Calu3 (cell line): ENCODE data around the gene RPS14. TPM values are rescaled to one million over a fixed set of nuclear protein-coding genes. Genes with fewer than 3 reads are reported as not detected.
"Not testable (repeated sequence)": the region's sequence is repeated elsewhere in the genome, so short reads cannot be mapped to it uniquely, and the experiment has no call there.

ENCODE experiments used
- BruUV-seq: library from RNA; stranded (reverse); fragments of 400-500 nt; replicated peaks from 2 replicates; lab custom pipeline; 2021; lab: Mats Ljungman, UMichigan
- CTCF ChIA-PET: fragments of 300-600 bp; sonication (Branson Sonifier 250); formaldehyde crosslinking; loops from one replicate; lab custom pipeline; 2022; ENCODE audit warnings: antibody characterized with exemption; lab: Charles Lee
- DNase-seq: peaks from one replicate; pipeline ENCODE4 v3.0.0; 2022
- H3K27ac Mint-ChIP-seq: one replicate; pipeline ENCODE4 v1.8.0; 2022; ENCODE audit warnings: mixed read lengths; ENCODE audit not compliant: unreplicated experiment
- H3K27me3 Mint-ChIP-seq: one replicate; pipeline ENCODE4 v1.8.0; 2022; ENCODE audit warnings: mixed read lengths; ENCODE audit not compliant: unreplicated experiment
- H3K36me3 Mint-ChIP-seq: one replicate; pipeline ENCODE4 v1.8.0; 2022; ENCODE audit warnings: mild to moderate bottlenecking, moderate library complexity, mixed read lengths; ENCODE audit not compliant: insufficient read depth, unreplicated experiment
- H3K4me1 Mint-ChIP-seq: one replicate; pipeline ENCODE4 v1.8.0; 2022; ENCODE audit warnings: mild to moderate bottlenecking, low read depth, mixed read lengths; ENCODE audit not compliant: unreplicated experiment
- H3K4me3 Mint-ChIP-seq: one replicate; pipeline ENCODE4 v1.8.0; 2022; ENCODE audit warnings: mild to moderate bottlenecking, low read depth, moderate library complexity, mixed read lengths; ENCODE audit not compliant: unreplicated experiment
- H3K9me3 Mint-ChIP-seq: one replicate; pipeline ENCODE4 v1.8.0; 2022; ENCODE audit warnings: low read depth, mixed read lengths; ENCODE audit not compliant: unreplicated experiment
- CTCF ChIP-seq: fragments of 200-600 bp; IDR thresholded peaks from one replicate; pipeline ENCODE4 v1.8.0; 2022; ENCODE audit warnings: antibody characterized with exemption; ENCODE audit not compliant: unreplicated experiment
- intact Hi-C: fragments of 100-400 bp; cut with micrococcal nuclease; formaldehyde crosslinking; loops from one replicate; pipeline ENCODE4 v1.10.0; 2022; ENCODE audit not compliant: unreplicated experiment
- total RNA-seq: library from RNA; stranded (reverse); gene quantifications from 2 replicates; pipeline ENCODE4 v1.2.3, GENCODE V29; 2022

Gene RPS14
- total RNA-seq, 1 experiment from 2014 or later = 2,330 TPM

- TF ChIP-seq CTCF = no peak
- H3K4me3 Mint-ChIP-seq = no peak overlapping the region
- CTCF ChIA-PET = no interaction called here
- intact Hi-C loops = no loop called here
- H3K36me3 Mint-ChIP-seq = no peaks in the 10 kb centered on the region
- BruUV-seq = no TSS peak
- peaks cover 8% of the 10 kb centered on the region for H3K4me1 Mint-ChIP-seq
- DNase-seq = no peak
- H3K27ac Mint-ChIP-seq = no peak overlapping the region
- H3K27me3 Mint-ChIP-seq = no peaks in the 10 kb centered on the region
- H3K9me3 Mint-ChIP-seq = no peaks in the 10 kb centered on the region
These were observed 29.8 kb downstream of the RPS14 start for GRCh38 chr5:150419630-150420270.

GRCh38 chr5:150413902-150414790, 35.4 kb downstream of the RPS14 start:
- Mint-ChIP-seq H3K27ac (peak overlapping the region; percentile 98), H3K36me3 (peaks cover 45% of the 10 kb centered on the region), H3K4me1 (peaks cover 40% of the 10 kb centered on the region)
- H3K4me3 Mint-ChIP-seq, CTCF ChIA-PET, DNase-seq, BruUV-seq, H3K9me3 Mint-ChIP-seq, H3K27me3 Mint-ChIP-seq: not testable (repeated sequence)
- intact Hi-C loops = loop anchor here (2.0 kb wide), 1 partner anchor 23 kb away; no protein-coding TSS in a partner anchor

GRCh38 chr5:150413176-150413901, 36.2 kb downstream of the RPS14 start:
- H3K4me1 Mint-ChIP-seq = peaks cover 40% of the 10 kb centered on the region
- H3K27me3 Mint-ChIP-seq = no peaks in the 10 kb centered on the region
- H3K4me3 Mint-ChIP-seq = peak overlapping the region; percentile 95
- DNase-seq = no peak
- TF ChIP-seq CTCF = no peak
- CTCF ChIA-PET = interaction anchor here (1.0 to 3.9 kb wide), 2 partner anchors 14 to 23 kb away, joined by 3 to 17 read pairs; no protein-coding TSS in a partner anchor
- H3K36me3 Mint-ChIP-seq = peaks cover 52% of the 10 kb centered on the region
- no peaks in the 10 kb centered on the region for H3K9me3 Mint-ChIP-seq
- H3K27ac Mint-ChIP-seq = peak overlapping the region; percentile 98
- intact Hi-C loops = loop anchor here (2.0 kb wide), 1 partner anchor 23 kb away; no protein-coding TSS in a partner anchor
- BruUV-seq = TSS peak; percentile 61

GRCh38 chr5:150412319-150413175, 37.0 kb downstream of the RPS14 start, which contains the start of gene CD74:
TSS of gene CD74 (minus strand) at chr5:150412910. CDS start at chr5:150412749, 161 bp downstream.
- intact Hi-C loops = loop anchor here (2.0 kb wide), 1 partner anchor 24 kb away; no protein-coding TSS in a partner anchor
- DNase-seq = peak; percentile 94
- peaks cover 60% of the 10 kb centered on the region for H3K36me3 Mint-ChIP-seq
- H3K27me3 Mint-ChIP-seq = no peaks in the 10 kb centered on the region
- no peak for TF ChIP-seq CTCF
- peaks cover 40% of the 10 kb centered on the region for H3K4me1 Mint-ChIP-seq
- TSS peak; percentile 64 for BruUV-seq
- peak within 1 kb of the TSS; percentile 95 for H3K4me3 Mint-ChIP-seq
- CTCF ChIA-PET = interaction anchor here (1.0 to 3.9 kb wide), 2 partner anchors 13 to 24 kb away, joined by 3 to 17 read pairs; no protein-coding TSS in a partner anchor
- peak within 1 kb of the TSS; percentile 98 for H3K27ac Mint-ChIP-seq
- H3K9me3 Mint-ChIP-seq = no peaks in the 10 kb centered on the region
